Astrocyte of the cerebellum (primary cell): ENCODE data around the gene TBC1D22A.

Experiments
- DNase-seq: peaks from one replicate; pipeline ENCODE4 v3.0.0-alpha.2; 2011; ENCODE audit warnings: low read depth
- H3K4me3 ChIP-seq: 2 replicates; pipeline ENCODE4 v1.5.1; 2011; ENCODE audit warnings: mild to moderate bottlenecking, low read depth, low read length, moderate library complexity
- CTCF ChIP-seq: IDR thresholded peaks from 2 replicates; pipeline ENCODE4 v1.5.1; 2012; ENCODE audit warnings: low read length, low read depth, moderate library complexity, mild to moderate bottlenecking; ENCODE audit errors: missing control alignments
- in situ Hi-C: cut with HindIII; loops from 2 replicates; pipeline ENCODE4 v1.10.0; 2017; ENCODE audit warnings: low sequenced_read_pairs

The TBC1D22A gene

GRCh38 chr22:46992121-46992731, 229.8 kb downstream of the TBC1D22A start:
- TF ChIP-seq CTCF, result no peak
- no peak for DNase-seq
- H3K4me3 ChIP-seq, result no peak overlapping the region
- in situ Hi-C loops, result no loop called here

GRCh38 chr22:46993633-46994032, 231.2 kb downstream of the TBC1D22A start:
- no peak for DNase-seq
- no peak for TF ChIP-seq CTCF
- in situ Hi-C loops, result no loop called here
- no peak overlapping the region for H3K4me3 ChIP-seq

- no peak for DNase-seq
- TF ChIP-seq CTCF, result no peak
- in situ Hi-C loops, result no loop called here
Observed at GRCh38 chr22:46994265-46994664, 231.8 kb downstream of the TBC1D22A start.

GRCh38 chr22:46994983-46995382, 232.5 kb downstream of the TBC1D22A start:
- H3K4me3 ChIP-seq, result no peak overlapping the region
- DNase-seq, result no peak
- TF ChIP-seq CTCF, result no peak
- in situ Hi-C loops, result no loop called here

More at GRCh38 chr22:46994265-46994664, 231.8 kb downstream of the TBC1D22A start:
- no peak overlapping the region for H3K4me3 ChIP-seq

GRCh38 chr22:46995501-46996360, 233.3 kb downstream of the TBC1D22A start:
- in situ Hi-C loops, result no loop called here

More at GRCh38 chr22:46995501-46996360, 233.3 kb downstream of the TBC1D22A start:
- H3K4me3 ChIP-seq, result no peak overlapping the region
- DNase-seq, result no peak
- TF ChIP-seq CTCF, result no peak
